Endothelial cell of umbilical vein (primary cell): ENCODE data around the gene EML4. TPM values are rescaled to one million over a fixed set of nuclear protein-coding genes. Genes with fewer than 3 reads are reported as not detected.

Experiments used
- BruUV-seq: library from RNA; stranded (reverse); fragments of 400-500 nt; replicated peaks from 2 replicates; lab custom pipeline; 2021; lab: Mats Ljungman, UMichigan
- CTCF ChIA-PET: fragments of 300-600, 350-600 bp; sonication (Branson Sonifier 250); formaldehyde crosslinking; loops from one replicate; lab custom pipeline; 2021; ENCODE audit warnings: antibody characterized with exemption, inconsistent platforms; lab: Charles Lee
- POLR2A ChIA-PET: fragments of 300-600, 350-600 bp; sonication (Branson Sonifier 250); formaldehyde crosslinking; loops from one replicate; lab custom pipeline; 2021; ENCODE audit warnings: antibody characterized with exemption, inconsistent platforms; lab: Charles Lee
- DNase-seq: peaks from one replicate; pipeline ENCODE4 v3.0.0-alpha.2; 2011; ENCODE audit warnings: low read depth, low spot score
- FAIRE-seq: peaks from 2 replicates; lab custom pipeline; 2011; peaks lifted over from hg19 to GRCh38; lab: Jason Lieb, UNC
- H2AFZ ChIP-seq: 2 replicates; pipeline ENCODE4 v1.6.0; 2012; ENCODE audit warnings: low read depth, low read length, control low read depth, inconsistent platforms
- H3K27ac ChIP-seq: 2 replicates; pipeline ENCODE4 v1.5.1; 2011; ENCODE audit warnings: low read depth, mild to moderate bottlenecking, control low read depth, low read length, moderate library complexity; ENCODE audit not compliant: insufficient read depth
- H3K27me3 ChIP-seq, 2 experiments: 2 replicates each; pipeline versions ENCODE4 v1.6.0 to v1.6.1; 2011; ENCODE audit warnings: low read length in 2 of 2, mixed read lengths in 1 of 2; ENCODE audit not compliant: control insufficient read depth in 2 of 2, insufficient read depth in 2 of 2
- H3K36me3 ChIP-seq, 2 experiments: 2 replicates in 1 of 2; 3 replicates in 1 of 2; pipeline ENCODE4 v1.5.1; 2011; ENCODE audit warnings: low read length in 2 of 2, mild to moderate bottlenecking in 1 of 2, moderate library complexity in 1 of 2; ENCODE audit not compliant: control insufficient read depth in 2 of 2, insufficient read depth in 2 of 2; ENCODE audit errors: extremely low read depth in 1 of 2
- H3K4me1 ChIP-seq: 3 replicates; pipeline ENCODE4 v1.5.1; 2011; ENCODE audit warnings: mild to moderate bottlenecking, low read length; ENCODE audit not compliant: control insufficient read depth, insufficient read depth; ENCODE audit errors: extremely low read depth
- H3K4me2 ChIP-seq: 2 replicates; pipeline ENCODE4 v1.6.1; 2011; ENCODE audit warnings: low read length, control low read depth, mixed read lengths; ENCODE audit not compliant: insufficient read depth
- H3K4me3 ChIP-seq, 3 experiments: fragments of 200-600 bp in 1 of 3; sonication (generic), shearing (Covaris generic) in 1 of 3; replicated peaks in 1 of 3; 2 replicates each; pipeline ENCODE4 v1.5.1; 2011 to 2016; ENCODE audit warnings: control low read depth in 3 of 3, low read length in 3 of 3, mild to moderate bottlenecking in 2 of 3, inconsistent platforms in 1 of 3, low read depth in 1 of 3, moderate library complexity in 1 of 3; ENCODE audit not compliant: insufficient read depth in 1 of 3
- H3K79me2 ChIP-seq: 2 replicates; pipeline ENCODE4 v1.6.0; 2012; ENCODE audit warnings: low read length, inconsistent platforms; ENCODE audit not compliant: control insufficient read depth, insufficient read depth
- H3K9ac ChIP-seq: replicated peaks from 2 replicates; pipeline ENCODE3; 2011; ENCODE audit warnings: low read length, control low read depth; ENCODE audit not compliant: insufficient read depth; ENCODE audit errors: extremely low read depth
- H3K9me1 ChIP-seq: replicated peaks from 3 replicates; pipeline ENCODE4 v1.6.0; 2011; ENCODE audit warnings: mild to moderate bottlenecking, low read length; ENCODE audit not compliant: control insufficient read depth, insufficient read depth; ENCODE audit errors: extremely low read depth
- H3K9me3 ChIP-seq: replicated peaks from 2 replicates; pipeline ENCODE4 v1.5.1; 2012; ENCODE audit warnings: low read length, inconsistent platforms; ENCODE audit not compliant: control insufficient read depth, insufficient read depth
- H4K20me1 ChIP-seq: replicated peaks from 2 replicates; pipeline ENCODE3; 2011; ENCODE audit warnings: mild to moderate bottlenecking, low read length; ENCODE audit not compliant: control insufficient read depth, insufficient read depth; ENCODE audit errors: extremely low read depth
- EZH2 ChIP-seq: IDR thresholded peaks from 2 replicates; pipeline ENCODE4 v1.6.1; 2012; ENCODE audit warnings: borderline replicate concordance, low read depth, mild to moderate bottlenecking, moderate library complexity, low read length, inconsistent platforms; ENCODE audit not compliant: severe bottlenecking
- FOS ChIP-seq: IDR thresholded peaks from 2 replicates; pipeline ENCODE4 v1.6.1; 2011; ENCODE audit warnings: mild to moderate bottlenecking, low read length, moderate library complexity, borderline replicate concordance; ENCODE audit not compliant: insufficient read depth
- JUN ChIP-seq: IDR thresholded peaks from 2 replicates; pipeline ENCODE4 v1.6.1; 2011; ENCODE audit warnings: borderline replicate concordance, low read depth; ENCODE audit not compliant: insufficient read length, insufficient read depth
- POLR2AphosphoS5 ChIP-seq: IDR thresholded peaks from 2 replicates; pipeline ENCODE4 v1.6.1; 2012; ENCODE audit warnings: low read depth, mild to moderate bottlenecking, control low read depth, low read length, moderate library complexity; ENCODE audit not compliant: insufficient read depth
- dilution Hi-C: fragments of 300-500 bp; cut with MboI; formaldehyde crosslinking; loops from one replicate; pipeline ENCODE4 v1.15.0; 2019; ENCODE audit warnings: low sequenced_read_pairs; ENCODE audit not compliant: extremely low pct_ligation_motif_present
- intact Hi-C: fragments of 100-400 bp; cut with micrococcal nuclease; formaldehyde crosslinking; loops from one replicate; pipeline ENCODE4 v1.10.0; 2022
- polyA plus RNA-seq, 4 experiments: library from polyadenylated mRNA; depleted of rRNA in 3 of 4; stranded (reverse) in 3 of 4; unstranded in 1 of 4; fragments of >200 nt; gene quantifications; 2 replicates each; pipeline versions ENCODE4 v1.2.1 to v1.2.3, GENCODE V29; 2011 to 2012; ENCODE audit warnings: missing spikeins in 1 of 4
- total RNA-seq: library from RNA; stranded (reverse); gene quantifications from 2 replicates; pipeline ENCODE4 v1.2.3, GENCODE V29; 2021
- TF ChIP-seq, protein P1 (sequence below): IDR thresholded peaks from 2 replicates; pipeline ENCODE4 v1.6.1; 2011; ENCODE audit not compliant: insufficient read depth, insufficient read length

EML4 gene
- total and polyA plus RNA-seq, 2 donors (not counting 3 experiments of a cell fraction or from before 2014, with no cell fraction given) = 13.3 to 32.0 TPM

DNA sequence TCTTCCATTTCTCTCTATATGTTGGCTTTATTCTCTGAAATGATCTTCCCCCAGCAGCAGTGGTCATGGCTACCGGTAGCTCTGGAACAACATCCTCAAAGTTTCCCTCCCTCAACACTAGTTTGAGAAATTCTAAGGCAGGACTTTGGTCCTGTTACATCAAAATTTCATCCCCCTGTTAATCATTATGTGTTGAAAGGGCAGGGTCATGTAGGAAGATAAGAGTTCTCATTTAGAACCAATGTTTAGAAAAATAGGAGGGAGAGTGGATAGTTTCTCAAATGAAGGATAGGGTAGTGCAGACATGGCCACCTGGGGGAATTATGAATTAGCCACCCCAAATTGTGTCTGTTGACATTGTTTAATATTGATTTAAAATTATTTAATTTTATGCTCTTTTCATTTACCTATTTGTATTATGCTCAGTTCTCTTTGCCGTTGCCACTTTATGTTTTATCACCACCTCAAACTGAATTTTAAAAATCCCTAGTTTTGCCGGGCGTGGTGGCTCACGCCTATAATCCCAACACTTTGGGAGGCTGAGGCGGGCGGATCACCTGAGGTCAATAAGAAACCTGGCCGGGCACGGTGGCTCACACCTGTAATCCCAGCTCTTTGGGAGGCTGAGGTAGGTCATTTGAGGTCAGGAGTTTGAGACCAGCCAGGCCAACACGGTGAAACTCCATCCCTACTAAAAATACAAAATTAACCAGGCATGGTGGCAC lies 22.3 kb downstream of the EML4 start:
- no peak overlapping the region for H3K9ac ChIP-seq
- no peaks in the 10 kb centered on the region for H3K27me3 ChIP-seq
- intact Hi-C loops = no loop called here
- ChIA-PET CTCF (interaction anchor here (2.1 kb wide), 1 partner anchor 10 kb away, joined by 6 read pairs; no protein-coding TSS in a partner anchor), POLR2A (no interaction called here)
- no TSS peak for BruUV-seq
- H2AFZ ChIP-seq = no peak overlapping the region
- H3K4me2 ChIP-seq = no peak overlapping the region
- H3K9me1 ChIP-seq = no peaks in the 10 kb centered on the region
- dilution Hi-C loops = no loop called here
- H3K9me3 ChIP-seq = no peaks in the 10 kb centered on the region
- TF ChIP-seq EZH2 (no peak), POLR2AphosphoS5 (no peak)
- TF ChIP-seq, protein P1, sequence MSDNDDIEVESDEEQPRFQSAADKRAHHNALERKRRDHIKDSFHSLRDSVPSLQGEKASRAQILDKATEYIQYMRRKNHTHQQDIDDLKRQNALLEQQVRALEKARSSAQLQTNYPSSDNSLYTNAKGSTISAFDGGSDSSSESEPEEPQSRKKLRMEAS = no peak
- FAIRE-seq = no peak
- no peak overlapping the region for H3K4me3 ChIP-seq
- peaks cover 2% of the 10 kb centered on the region for H3K4me1 ChIP-seq
- peaks cover 5% of the 10 kb centered on the region for H3K79me2 ChIP-seq
- H3K36me3 ChIP-seq = no peaks in the 10 kb centered on the region
- no peaks in the 10 kb centered on the region for H4K20me1 ChIP-seq
- no peak overlapping the region for H3K27ac ChIP-seq
- DNase-seq = no peak

DNA sequence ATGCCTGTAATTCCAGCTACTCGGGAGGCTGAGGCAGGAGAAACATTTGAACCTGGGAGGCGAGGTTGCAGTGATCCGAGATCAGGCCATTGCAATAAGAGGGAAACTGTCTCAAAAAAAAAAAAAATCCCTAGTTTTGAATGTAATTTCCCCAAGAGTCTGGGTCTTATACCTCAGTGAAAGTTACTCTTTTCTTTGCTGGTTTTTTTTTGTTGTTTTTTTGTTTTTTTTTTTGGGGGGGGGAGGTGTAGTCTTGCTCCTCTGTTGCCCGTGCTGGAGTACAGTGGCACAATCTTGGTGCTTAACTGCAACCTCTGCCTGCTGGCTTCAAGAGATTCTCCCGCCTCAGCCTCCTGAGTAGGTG lies 22.8 kb downstream of the EML4 start:
- DNase-seq (no peak), FAIRE-seq (no peak)
- intact Hi-C loops (no loop called here), dilution Hi-C loops (no loop called here)
- Histone ChIP-seq H3K9me3 (no peaks in the 10 kb centered on the region), H3K4me2 (no peak overlapping the region), H3K27me3 (no peaks in the 10 kb centered on the region), H3K4me3 (no peak overlapping the region), H3K9ac (no peak overlapping the region), H3K9me1 (no peaks in the 10 kb centered on the region), H3K36me3 (no peaks in the 10 kb centered on the region), H3K79me2 (peaks cover 5% of the 10 kb centered on the region), H2AFZ (no peak overlapping the region), H3K27ac (no peak overlapping the region), H4K20me1 (no peaks in the 10 kb centered on the region), H3K4me1 (peaks cover 2% of the 10 kb centered on the region)
- TF ChIP-seq EZH2 (no peak), FOS (no peak), POLR2AphosphoS5 (no peak), JUN (no peak)
- TF ChIP-seq, protein P1 = no peak
- ChIA-PET CTCF (interaction anchor here (2.1 kb wide), 1 partner anchor 10 kb away, joined by 6 read pairs; no protein-coding TSS in a partner anchor), POLR2A (no interaction called here)
- no TSS peak for BruUV-seq
